ENCODE measurements around the gene RAN. TPM values are rescaled to one million over a fixed set of nuclear protein-coding genes. Genes with fewer than 3 reads are reported as not detected.
A peak's percentile ranks its signal among the peaks of the same experiment; 100 is the strongest.

The RAN gene
- total and polyA plus RNA-seq, 9 of the 15 experiments (the other 6 are each of a cell fraction or from before 2014, with no cell fraction given): 1,687 to 3,820 (median 2,300) TPM

- peak; percentile 89 for TF ChIP-seq ZNF316 (IDR thresholded peaks at IDR 0.05)
- TF ChIP-seq BDP1 (IDR thresholded peaks at IDR 0.05; ENCODE audit: insufficient read depth, insufficient read length): no peak
- TF ChIP-seq MIER1 (IDR thresholded peaks at IDR 0.05; ENCODE audit: low read depth): no peak
- no peak for TF ChIP-seq SMARCB1 (IDR thresholded peaks at IDR 0.05; ENCODE audit: insufficient read length, low read depth)
- TF ChIP-seq ZFX (CRISPR knock-in tag; IDR thresholded peaks at IDR 0.05): peak; percentile 59; the same call in 1 of the 2 replicates
- no peak for TF ChIP-seq BACH1 (tag; IDR thresholded peaks at IDR 0.05)
- peak; percentile 79; the same call in 1 of the 2 replicates for TF ChIP-seq RAD51 (IDR thresholded peaks at IDR 0.05; ENCODE audit: borderline replicate concordance, low read depth)
- TF ChIP-seq CBFA2T2 (conservative IDR thresholded peaks at IDR 0.05): 0 out of 2 replicates have a peak, but pooled peaks have one; percentile 8
- TF ChIP-seq EP400 (IDR thresholded peaks at IDR 0.05): peak; percentile 96
- no peak for TF ChIP-seq ZNF274 (IDR thresholded peaks at IDR 0.05; ENCODE audit: borderline replicate concordance, low read depth, low read length)
- no peak for TF ChIP-seq POLR2H (tag; IDR thresholded peaks at IDR 0.05; ENCODE audit: low read depth)
- peak; percentile 84 for TF ChIP-seq CREB3L1 (IDR thresholded peaks at IDR 0.05; ENCODE audit: borderline replicate concordance, low read depth)
- TF ChIP-seq KLF1 (tag; IDR thresholded peaks at IDR 0.05): no peak
- TF ChIP-seq STAT6 (CRISPR knock-in tag; IDR thresholded peaks at IDR 0.05): 0 out of 2 replicates have a peak, but pooled peaks have one; percentile 62
- peak; percentile 92 for TF ChIP-seq MAFG (tag; conservative IDR thresholded peaks at IDR 0.05)
- TF ChIP-seq RNF219 (CRISPR knock-in tag; IDR thresholded peaks at IDR 0.05): no peak
- no peak for TF ChIP-seq NFIX (CRISPR knock-in tag; IDR thresholded peaks at IDR 0.05; ENCODE audit: low read depth)
- peak; percentile 99 for TF ChIP-seq MAX (CRISPR knock-in tag; IDR thresholded peaks at IDR 0.05)
- TF ChIP-seq SAFB2 (IDR thresholded peaks at IDR 0.05; ENCODE audit: borderline replicate concordance, low read depth, low read length, severe bottlenecking): no peak
- peak; percentile 53; the same call in 1 of the 2 replicates for TF ChIP-seq CTBP1 (IDR thresholded peaks at IDR 0.05; ENCODE audit: borderline replicate concordance)
- 0 out of 2 replicates have a peak, but pooled peaks have one; percentile 8 for TF ChIP-seq ZNF395 (CRISPR knock-in tag; IDR thresholded peaks at IDR 0.05)
These were observed 45.6 kb upstream of the RAN start (continued) for GRCh38 chr12:130826151-130826801.

Data from K562 (cell line).